HG03342 (cell line): Measurements from ENCODE around the gene PGF.
A peak's percentile ranks its signal among the peaks of the same experiment; 100 is the strongest.
"Not testable (repeated sequence)": the region's sequence is repeated elsewhere in the genome, so short reads cannot be mapped to it uniquely, and the experiment has no call there.

ENCODE experiments used
- ATAC-seq: cut with Tn5 transposase; IDR thresholded peaks from one replicate; pipeline ENCODE4 v1.9.1; 2021; ENCODE audit warnings: mild to moderate bottlenecking, moderate library complexity; ENCODE audit not compliant: unreplicated experiment

Gene PGF

GRCh38 chr14:74955229-74956026, at the start of gene PGF:
TSS of gene PGF (minus strand) at chr14:74955597. CDS start at chr14:74955242, 355 bp downstream.
- ATAC-seq, result no peak

GRCh38 chr14:75003250-75004027, 48.0 kb upstream of the PGF start:
- ATAC-seq, result no peak

GRCh38 chr14:75002392-75003249, 47.2 kb upstream of the PGF start, which contains the start of gene EIF2B2:
TSS of gene EIF2B2 (plus strand) at chr14:75002921. CDS start at chr14:75002991, 70 bp downstream.
- ATAC-seq, result peak; percentile 97

- no peak for ATAC-seq
Measured at GRCh38 chr14:75001899-75002298, 46.5 kb upstream of the PGF start.

GRCh38 chr14:75001261-75001660, 45.9 kb upstream of the PGF start:
- ATAC-seq, result no peak

- not testable (repeated sequence) for ATAC-seq
Measured at GRCh38 chr14:74995781-74996180, 40.4 kb upstream of the PGF start.

- ATAC-seq, result not testable (repeated sequence)
Measured at GRCh38 chr14:74994182-74994581, 38.8 kb upstream of the PGF start.

- ATAC-seq, result no peak
Measured at GRCh38 chr14:74988993-74989392, 33.6 kb upstream of the PGF start.

- ATAC-seq, result no peak
Measured at GRCh38 chr14:74988131-74988530, 32.7 kb upstream of the PGF start.

- ATAC-seq, result no peak
Measured at GRCh38 chr14:74985806-74986205, 30.4 kb upstream of the PGF start.

GRCh38 chr14:74985028-74985310, 29.6 kb upstream of the PGF start:
- no peak for ATAC-seq

- no peak for ATAC-seq
Measured at GRCh38 chr14:74984236-74985027, 29.0 kb upstream of the PGF start.

GRCh38 chr14:74983343-74983742, 27.9 kb upstream of the PGF start:
- no peak for ATAC-seq

- ATAC-seq, result no peak
Measured at GRCh38 chr14:74982661-74983060, 27.3 kb upstream of the PGF start.

- no peak for ATAC-seq
Measured at GRCh38 chr14:74981833-74982232, 26.4 kb upstream of the PGF start.

- no peak for ATAC-seq
Measured at GRCh38 chr14:74981462-74981782, 26.0 kb upstream of the PGF start.

- no peak for ATAC-seq
Measured at GRCh38 chr14:74980731-74981461, 25.5 kb upstream of the PGF start.

GRCh38 chr14:74980398-74980730, 25.0 kb upstream of the PGF start:
- ATAC-seq, result no peak

- ATAC-seq, result no peak
Measured at GRCh38 chr14:74979442-74980397, 24.3 kb upstream of the PGF start.
